IMR-90 (cell line): ENCODE results near the gene IL1RAPL1. TPM values are rescaled to one million over a fixed set of nuclear protein-coding genes. Genes with fewer than 3 reads are reported as not detected.

Experiments used
- ATAC-seq: fragments of 200-7000 bp; cut with Tn5 transposase; 2 replicates; pipeline ENCODE4 v1.9.1; 2020; ENCODE audit warnings: low read depth, mild to moderate bottlenecking, moderate library complexity
- BruUV-seq: library from RNA; stranded (reverse); fragments of 400-500 nt; replicated peaks from 2 replicates; lab custom pipeline; 2021; lab: Mats Ljungman, UMichigan
- CTCF ChIA-PET: fragments of 300-600 bp; formaldehyde crosslinking; extraction: SDS; loops from one replicate; lab custom pipeline; 2021; ENCODE audit warnings: antibody characterized with exemption; lab: Yijun Ruan, JAX
- POLR2A ChIA-PET: fragments of 300-600 bp; sonication (Branson Sonifier 250); formaldehyde crosslinking; loops from one replicate; lab custom pipeline; 2022; ENCODE audit warnings: antibody characterized with exemption; ENCODE audit not compliant: unreplicated experiment; lab: Charles Lee
- DNase-seq: peaks from one replicate; pipeline ENCODE4 v3.0.0; 2013
- H2AFZ ChIP-seq: replicated peaks from 2 replicates; pipeline ENCODE3; 2013; ENCODE audit warnings: low read length, mild to moderate bottlenecking; ENCODE audit not compliant: poor library complexity
- H2AK5ac ChIP-seq: 2 replicates; pipeline ENCODE4 v1.6.1; 2013; ENCODE audit warnings: low read depth, low read length, inconsistent platforms
- H2AK9ac ChIP-seq: replicated peaks from 2 replicates; pipeline ENCODE3; 2013; ENCODE audit warnings: mild to moderate bottlenecking, low read depth, low read length, moderate library complexity; ENCODE audit not compliant: poor library complexity
- H2BK120ac ChIP-seq: 2 replicates; pipeline ENCODE4 v1.6.1; 2013; ENCODE audit warnings: low read depth, low read length, inconsistent platforms
- H2BK15ac ChIP-seq: 3 replicates; pipeline ENCODE4 v1.6.1; 2013; ENCODE audit warnings: low read depth, low read length, inconsistent platforms
- H2BK20ac ChIP-seq: 2 replicates; pipeline ENCODE4 v1.6.1; 2013; ENCODE audit warnings: low read depth, mild to moderate bottlenecking, inconsistent platforms, low read length, moderate library complexity
- H2BK5ac ChIP-seq: 2 replicates; pipeline ENCODE4 v1.6.1; 2013; ENCODE audit warnings: mild to moderate bottlenecking, low read depth, low read length, inconsistent platforms; ENCODE audit not compliant: poor library complexity, severe bottlenecking
- H3K14ac ChIP-seq: replicated peaks from 2 replicates; pipeline ENCODE4 v1.6.1; 2013; ENCODE audit warnings: low read depth, low read length, inconsistent platforms
- H3K18ac ChIP-seq: 2 replicates; pipeline ENCODE4 v1.6.1; 2013; ENCODE audit warnings: low read depth, low read length, control low read depth
- H3K23ac ChIP-seq: 2 replicates; pipeline ENCODE4 v1.6.1; 2013; ENCODE audit warnings: low read depth, low read length, inconsistent platforms
- H3K27ac ChIP-seq: 2 replicates; pipeline ENCODE4 v1.5.1; 2013; ENCODE audit warnings: mild to moderate bottlenecking, control low read depth, low read length; ENCODE audit not compliant: insufficient read depth
- H3K27me3 ChIP-seq: 2 replicates; pipeline ENCODE4 v1.6.1; 2013; ENCODE audit warnings: low read length; ENCODE audit not compliant: control insufficient read depth, insufficient read depth
- H3K36me3 ChIP-seq: 2 replicates; pipeline ENCODE4 v1.6.1; 2013; ENCODE audit warnings: low read length, mixed read lengths; ENCODE audit not compliant: control insufficient read depth, insufficient read depth
- H3K4ac ChIP-seq: 2 replicates; pipeline ENCODE4 v1.6.1; 2013; ENCODE audit warnings: low read depth, low read length, inconsistent platforms
- H3K4me1 ChIP-seq: 2 replicates; pipeline ENCODE4 v1.6.1; 2013; ENCODE audit warnings: low read length, mixed read lengths; ENCODE audit not compliant: control insufficient read depth, insufficient read depth
- H3K4me2 ChIP-seq: 2 replicates; pipeline ENCODE4 v1.6.1; 2013; ENCODE audit warnings: low read depth, mild to moderate bottlenecking, control low read depth, low read length, moderate library complexity
- H3K4me3 ChIP-seq: 2 replicates; pipeline ENCODE4 v1.5.1; 2013; ENCODE audit warnings: low read depth, mild to moderate bottlenecking, control low read depth, low read length, moderate library complexity; ENCODE audit not compliant: insufficient read depth
- H3K56ac ChIP-seq: 2 replicates; pipeline ENCODE4 v1.6.1; 2013; ENCODE audit warnings: low read length, inconsistent platforms; ENCODE audit not compliant: insufficient read depth; ENCODE audit errors: extremely low read depth
- H3K79me1 ChIP-seq, 2 experiments: 2 replicates each; pipeline ENCODE4 v1.6.1; 2013; ENCODE audit warnings: low read length in 2 of 2, inconsistent platforms in 1 of 2, low read depth in 1 of 2
- H3K9ac ChIP-seq: 2 replicates; pipeline ENCODE4 v1.6.1; 2013; ENCODE audit warnings: low read depth, low read length, control low read depth
- H3K9me1 ChIP-seq: 2 replicates; pipeline ENCODE4 v1.6.1; 2013; ENCODE audit warnings: low read length, inconsistent platforms; ENCODE audit not compliant: insufficient read depth
- H3K9me3 ChIP-seq: 2 replicates; pipeline ENCODE4 v1.6.1; 2013; ENCODE audit warnings: low read length; ENCODE audit not compliant: control insufficient read depth, insufficient read depth
- H4K20me1 ChIP-seq: 2 replicates; pipeline ENCODE4 v1.6.1; 2013; ENCODE audit warnings: low read length, inconsistent platforms; ENCODE audit not compliant: insufficient read depth
- H4K5ac ChIP-seq: 2 replicates; pipeline ENCODE4 v1.6.1; 2013; ENCODE audit warnings: mild to moderate bottlenecking, low read depth, low read length, control low read depth
- H4K8ac ChIP-seq, 2 experiments: 2 replicates each; pipeline ENCODE4 v1.6.1; 2013; ENCODE audit warnings: low read depth in 2 of 2, low read length in 2 of 2, control low read depth in 1 of 2, inconsistent platforms in 1 of 2
- H4K91ac ChIP-seq: 2 replicates; pipeline ENCODE4 v1.6.1; 2013; ENCODE audit warnings: low read depth, low read length, inconsistent platforms; ENCODE audit not compliant: insufficient read depth
- CEBPB ChIP-seq: IDR thresholded peaks from 2 replicates; pipeline ENCODE4 v1.6.1; 2012; ENCODE audit warnings: low read depth, low read length, improper control_type of control experiment
- CHD1 ChIP-seq: IDR thresholded peaks from 2 replicates; pipeline ENCODE4 v1.6.1; 2012; ENCODE audit warnings: low read depth, low read length, improper control_type of control experiment
- CTCF ChIP-seq: conservative IDR thresholded peaks from 2 replicates; pipeline ENCODE4 v1.5.1; 2012; ENCODE audit warnings: mild to moderate bottlenecking, low read depth, low read length, improper control_type of control experiment
- ELK1 ChIP-seq: fragments of 150-350 bp; IDR thresholded peaks from 2 replicates; pipeline ENCODE4 v1.6.1; 2016; ENCODE audit warnings: low read depth, mild to moderate bottlenecking, low read length, moderate library complexity, borderline replicate concordance
- FOS ChIP-seq: fragments of 150-350 bp; IDR thresholded peaks from 2 replicates; pipeline ENCODE4 v1.6.1; 2016; ENCODE audit warnings: low read depth, low read length
- NFE2L2 ChIP-seq: fragments of 150-350 bp; IDR thresholded peaks from 2 replicates; pipeline ENCODE4 v1.6.1; 2016; ENCODE audit warnings: low read depth, mild to moderate bottlenecking, low read length
- RAD21 ChIP-seq: IDR thresholded peaks from 2 replicates; pipeline ENCODE4 v1.6.1; 2012; ENCODE audit warnings: low read length, improper control_type of control experiment
- RFX5 ChIP-seq: IDR thresholded peaks from 2 replicates; pipeline ENCODE4 v1.8.0; 2012; ENCODE audit warnings: low read depth, mild to moderate bottlenecking, low read length, moderate library complexity
- SMC3 ChIP-seq: fragments of 150-350 bp; IDR thresholded peaks from 2 replicates; pipeline ENCODE4 v1.6.1; 2016; ENCODE audit warnings: low read depth, mild to moderate bottlenecking, antibody characterized with exemption, low read length, moderate library complexity
- WGBS, 2 experiments: methylation state at CpG; one replicate each; pipeline versions ENCODE4 v1.1.5 to v1.1.7; 2013; ENCODE audit warnings: missing lambda C conversion rate in 2 of 2; ENCODE audit not compliant: insufficient read length in 1 of 2; ENCODE audit errors: extremely low coverage in 2 of 2; 5-methylcytosine and 5-hydroxymethylcytosine counted together
- dilution Hi-C: fragments of 300-500 bp; cut with HindIII; formaldehyde crosslinking; loops from one replicate; pipeline ENCODE4 v1.14.3; 2018; ENCODE audit warnings: low sequenced_read_pairs; ENCODE audit not compliant: unreplicated experiment
- in situ Hi-C: fragments of 300-500 bp; cut with MboI; formaldehyde crosslinking; loops from 3 replicates; pipeline ENCODE4 v1.14.3; 2019; ENCODE audit warnings: low sequenced_read_pairs, inconsistent platforms, mixed read lengths
- intact Hi-C: fragments of 100-400 bp; cut with micrococcal nuclease; formaldehyde crosslinking; loops from 2 replicates; pipeline ENCODE4 v1.10.0; 2022
- polyA plus RNA-seq, 3 experiments: library from polyadenylated mRNA; depleted of rRNA; stranded (reverse); fragments of >200 nt; gene quantifications; 2 replicates each; pipeline ENCODE4 v1.2.3, GENCODE V29; 2012; ENCODE audit warnings: low replicate concordance in 1 of 3
- total RNA-seq: library from RNA; depleted of rRNA; stranded (reverse); fragments of >200 nt; gene quantifications from 2 replicates; pipeline ENCODE4 v1.2.3, GENCODE V29; 2012

Gene IL1RAPL1
- total and polyA plus RNA-seq, 2 of the 4 experiments (the other 2 are of a cell fraction): 1.5 to 9.0 TPM

- no peaks in the 10 kb centered on the region for H4K20me1 ChIP-seq
- H3K4me3 ChIP-seq: no peak overlapping the region
- WGBS, 2 experiments: no CpG with 5 or more reads among the region's 7 CpGs
- no peak overlapping the region for H3K4ac ChIP-seq
- H4K91ac ChIP-seq: no peak overlapping the region
- H3K4me2 ChIP-seq: no peak overlapping the region; the same call in 1 of the 2 replicates
- H3K23ac ChIP-seq: no peak overlapping the region
- no peaks in the 10 kb centered on the region; a peak in 1 of 4 replicates for H3K79me1 ChIP-seq
- no peaks in the 10 kb centered on the region for H3K9me1 ChIP-seq
- POLR2A ChIA-PET: interaction anchor here (0.5 kb wide), 1 partner anchor 33 kb away, joined by 3 read pairs; no protein-coding TSS in a partner anchor
- no peak for DNase-seq
- H3K14ac ChIP-seq: no peak overlapping the region
- CTCF ChIA-PET: no interaction called here
- no peak overlapping the region for H2BK15ac ChIP-seq
- no peaks in the 10 kb centered on the region for H3K27me3 ChIP-seq
- BruUV-seq: no TSS peak
- ATAC-seq: no peak
- intact Hi-C loops (loop anchor here (2.0 to 5.0 kb wide), 2 partner anchors 211 to 1311 kb away; no protein-coding TSS in a partner anchor), dilution Hi-C loops (no loop called here), in situ Hi-C loops (loop anchor here (25.0 kb wide), 1 partner anchor 1471 kb away; no protein-coding TSS in a partner anchor)
- no peak overlapping the region for H2BK5ac ChIP-seq
- H3K36me3 ChIP-seq: no peaks in the 10 kb centered on the region
- TF ChIP-seq CEBPB (no peak), RAD21 (no peak), RFX5 (no peak), SMC3 (no peak), CTCF (no peak), NFE2L2 (no peak), FOS (no peak), ELK1 (no peak), CHD1 (no peak)
- no peak overlapping the region for H2AK9ac ChIP-seq
- H2BK20ac ChIP-seq: no peak overlapping the region
- H3K27ac ChIP-seq: no peak overlapping the region
- no peak overlapping the region for H3K9ac ChIP-seq
- no peak overlapping the region for H2AFZ ChIP-seq
- no peak overlapping the region for H3K18ac ChIP-seq
- no peaks in the 10 kb centered on the region for H3K9me3 ChIP-seq
- H3K56ac ChIP-seq: no peak overlapping the region
- H3K4me1 ChIP-seq: no peaks in the 10 kb centered on the region
- H4K8ac ChIP-seq: no peak overlapping the region
- no peak overlapping the region for H2BK120ac ChIP-seq
- no peak overlapping the region for H2AK5ac ChIP-seq
- no peak overlapping the region for H4K5ac ChIP-seq
Measured at GRCh38 chrX:28591542-28591941, 4.3 kb downstream of the IL1RAPL1 start.
